Lower lobe of right lung (tissue), 2 donors: ENCODE measurements around the gene OR13C9. TPM values are rescaled to one million over a fixed set of nuclear protein-coding genes. Genes with fewer than 3 reads are reported as not detected.
"Not testable (repeated sequence)": the region's sequence is repeated elsewhere in the genome, so short reads cannot be mapped to it uniquely, and the experiment has no call there.

ENCODE experiments used
- ATAC-seq, 2 donors: fragments of 200-7000 bp; cut with Tn5 transposase; one replicate each; pipeline ENCODE4 v1.9.1; 2020 to 2022; ENCODE audit warnings: mild to moderate bottlenecking in 2 of 2, moderate library complexity in 2 of 2
- DNase-seq: peaks from one replicate; pipeline ENCODE4 v3.0.0-alpha.2; 2020
- H3K27ac ChIP-seq: fragments of 200-600 bp; one replicate; pipeline ENCODE4 v1.8.0; 2022
- H3K27me3 ChIP-seq: fragments of 200-600 bp; one replicate; pipeline ENCODE4 v1.8.0; 2022; ENCODE audit warnings: low read depth
- H3K36me3 ChIP-seq: fragments of 200-600 bp; one replicate; pipeline ENCODE4 v1.8.0; 2022; ENCODE audit warnings: mild to moderate bottlenecking
- H3K4me1 ChIP-seq: fragments of 200-600 bp; one replicate; pipeline ENCODE4 v1.8.0; 2022
- H3K4me3 ChIP-seq: fragments of 200-600 bp; one replicate; pipeline ENCODE4 v1.8.0; 2022; ENCODE audit warnings: mild to moderate bottlenecking
- H3K9me3 ChIP-seq: fragments of 200-600 bp; one replicate; pipeline ENCODE4 v1.8.0; 2022
- intact Hi-C: fragments of 100-400 bp; cut with DNase I; formaldehyde crosslinking; loops from one replicate; pipeline ENCODE4 v1.11.0; 2022
- total RNA-seq: library from RNA; stranded (reverse); fragmentation: NEBNext Ultra II Directional; extraction: Animal tissue kit (Norgen Biotek cat#: 25700); gene quantifications from one replicate; pipeline ENCODE4 v1.2.1, GENCODE V29; 2021
- TF ChIP-seq, protein P1 (sequence below): fragments of 200-600 bp; IDR thresholded peaks from one replicate; pipeline ENCODE4 v1.8.0; 2022; ENCODE audit warnings: antibody characterized with exemption, mild to moderate bottlenecking
- donor health status: DM: no; HTN: yes; CAD: no; lungs with severe emphysema.

The OR13C9 gene
- total RNA-seq, 1 donor from 2014 or later: not detected

DNA sequence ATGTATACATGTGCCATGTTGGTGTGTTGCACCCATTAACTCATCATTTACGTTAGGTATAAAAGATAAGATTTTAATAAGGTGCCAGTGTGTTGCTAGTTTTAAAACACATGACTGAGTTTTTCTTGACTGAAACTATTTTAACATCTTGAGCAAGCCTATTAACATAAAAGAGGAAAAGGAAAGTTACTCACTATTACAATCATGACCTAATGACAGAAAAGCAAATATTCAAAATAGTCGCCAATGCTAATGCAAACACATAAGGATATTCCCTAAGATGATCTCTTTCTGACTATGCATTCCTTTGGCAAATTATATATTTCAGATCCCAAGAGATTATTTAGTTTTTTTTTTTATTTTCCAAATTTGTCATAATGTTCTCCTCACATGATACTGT, 6.8 kb downstream of the OR13C9 start:
- H3K36me3 ChIP-seq: no peaks in the 10 kb centered on the region
- TF ChIP-seq, protein P1, sequence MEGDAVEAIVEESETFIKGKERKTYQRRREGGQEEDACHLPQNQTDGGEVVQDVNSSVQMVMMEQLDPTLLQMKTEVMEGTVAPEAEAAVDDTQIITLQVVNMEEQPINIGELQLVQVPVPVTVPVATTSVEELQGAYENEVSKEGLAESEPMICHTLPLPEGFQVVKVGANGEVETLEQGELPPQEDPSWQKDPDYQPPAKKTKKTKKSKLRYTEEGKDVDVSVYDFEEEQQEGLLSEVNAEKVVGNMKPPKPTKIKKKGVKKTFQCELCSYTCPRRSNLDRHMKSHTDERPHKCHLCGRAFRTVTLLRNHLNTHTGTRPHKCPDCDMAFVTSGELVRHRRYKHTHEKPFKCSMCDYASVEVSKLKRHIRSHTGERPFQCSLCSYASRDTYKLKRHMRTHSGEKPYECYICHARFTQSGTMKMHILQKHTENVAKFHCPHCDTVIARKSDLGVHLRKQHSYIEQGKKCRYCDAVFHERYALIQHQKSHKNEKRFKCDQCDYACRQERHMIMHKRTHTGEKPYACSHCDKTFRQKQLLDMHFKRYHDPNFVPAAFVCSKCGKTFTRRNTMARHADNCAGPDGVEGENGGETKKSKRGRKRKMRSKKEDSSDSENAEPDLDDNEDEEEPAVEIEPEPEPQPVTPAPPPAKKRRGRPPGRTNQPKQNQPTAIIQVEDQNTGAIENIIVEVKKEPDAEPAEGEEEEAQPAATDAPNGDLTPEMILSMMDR: no peak
- no peaks in the 10 kb centered on the region for H3K4me1 ChIP-seq
- H3K4me3 ChIP-seq: no peak overlapping the region
- DNase-seq (no peak), ATAC-seq (no peak)
- H3K27ac ChIP-seq: no peak overlapping the region
- intact Hi-C loops: no loop called here
- peaks cover 5% of the 10 kb centered on the region for H3K9me3 ChIP-seq
- no peaks in the 10 kb centered on the region for H3K27me3 ChIP-seq

DNA sequence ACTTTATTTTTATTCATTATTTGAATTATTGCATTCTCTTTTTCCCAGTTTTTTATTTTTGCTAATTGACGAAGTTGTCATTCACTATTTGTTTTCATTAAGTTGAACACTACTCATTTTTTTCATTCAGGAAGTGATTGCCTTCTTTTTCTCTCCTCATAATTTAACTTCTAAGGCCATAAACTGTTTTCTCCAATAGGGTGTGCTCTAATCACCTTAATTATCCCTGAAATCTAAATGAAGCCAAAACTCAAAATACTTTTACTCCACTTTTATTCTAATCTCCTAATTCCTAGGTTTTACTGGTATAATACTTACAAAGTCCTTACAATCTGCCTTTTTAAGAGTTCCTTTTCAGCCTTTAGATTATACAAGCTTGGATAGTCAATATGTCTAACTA, 9.7 kb downstream of the OR13C9 start:
- Histone ChIP-seq H3K4me1 (no peaks in the 10 kb centered on the region), H3K36me3 (no peaks in the 10 kb centered on the region), H3K9me3 (no peaks in the 10 kb centered on the region), H3K27ac (no peak overlapping the region), H3K4me3 (no peak overlapping the region), H3K27me3 (no peaks in the 10 kb centered on the region)
- ATAC-seq (no peak), DNase-seq (no peak)
- intact Hi-C loops: no loop called here
- TF ChIP-seq, protein P1: no peak

DNA sequence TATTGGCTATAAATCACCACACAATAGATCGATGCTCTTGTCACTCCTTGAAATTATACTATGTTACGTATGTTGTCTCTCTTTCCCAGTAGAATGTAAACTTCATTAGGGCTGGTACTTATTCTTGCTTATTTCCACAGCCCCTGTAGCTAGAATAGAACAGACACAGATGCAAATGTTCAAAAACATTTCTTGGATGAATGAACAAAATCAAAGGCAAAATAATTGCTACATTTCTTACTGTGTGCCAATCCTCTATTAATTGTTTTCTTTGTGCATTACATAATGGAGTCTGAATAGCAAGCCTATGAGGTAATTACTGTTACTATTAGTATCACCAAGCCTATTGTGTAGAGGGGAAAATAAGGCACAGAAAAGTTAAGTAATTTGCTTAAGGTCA, 11.9 kb downstream of the OR13C9 start:
- ATAC-seq (no peak), DNase-seq (no peak)
- no peak overlapping the region for H3K27ac ChIP-seq
- TF ChIP-seq, protein P1: no peak
- intact Hi-C loops: no loop called here
- no peaks in the 10 kb centered on the region for H3K4me1 ChIP-seq
- no peak overlapping the region for H3K4me3 ChIP-seq
- no peaks in the 10 kb centered on the region for H3K9me3 ChIP-seq
- H3K27me3 ChIP-seq: no peaks in the 10 kb centered on the region
- no peaks in the 10 kb centered on the region for H3K36me3 ChIP-seq

DNA sequence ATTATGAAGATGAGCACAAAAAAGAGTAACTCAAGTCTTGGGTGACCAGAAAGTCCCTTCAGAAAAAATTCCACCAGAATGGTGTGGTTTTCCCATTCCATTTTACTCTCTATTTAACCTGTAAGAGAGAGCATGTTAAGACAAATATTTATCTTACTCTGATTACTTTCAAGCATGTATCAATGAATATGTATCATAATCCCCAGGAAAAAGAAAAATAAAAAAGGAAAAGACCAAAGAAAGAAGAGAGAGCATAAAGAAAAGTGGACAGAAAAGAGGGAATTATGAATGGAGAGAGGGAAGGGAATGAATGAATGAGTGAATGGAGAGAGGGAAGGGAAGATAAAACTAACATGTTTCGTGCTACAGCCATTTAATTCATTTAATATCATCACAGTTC, 12.5 kb downstream of the OR13C9 start, which contains the start of gene OR13C2:
Gene OR13C2, minus strand, starts transcription at position 101 of the 400 bp plus-strand sequence. Its CDS starts 0 bp downstream, at position 101.
- H3K4me3 ChIP-seq, H3K27me3 ChIP-seq, H3K27ac ChIP-seq, H3K36me3 ChIP-seq, DNase-seq, H3K9me3 ChIP-seq, ATAC-seq, intact Hi-C loops, H3K4me1 ChIP-seq: not testable (repeated sequence)

DNA sequence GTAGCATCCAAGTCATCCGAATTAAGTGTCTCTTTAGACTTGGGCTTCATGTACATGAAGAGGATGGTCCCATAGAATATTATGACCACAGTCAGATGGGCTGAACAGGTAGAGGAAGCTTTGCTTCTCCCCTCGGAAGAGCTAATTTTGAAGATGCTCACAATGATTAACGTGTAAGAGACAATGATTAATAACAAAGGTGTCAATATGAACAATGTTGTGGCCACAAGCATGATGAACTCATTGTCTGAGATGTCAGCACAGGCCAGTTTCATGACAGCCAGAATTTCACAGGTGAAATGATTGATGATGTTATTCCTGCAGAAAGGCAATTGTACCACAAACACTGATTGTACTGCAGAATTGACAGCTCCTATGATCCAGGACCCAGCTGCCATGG, 13.2 kb downstream of the OR13C9 start:
- intact Hi-C loops: no loop called here
- Histone ChIP-seq H3K27me3 (no peaks in the 10 kb centered on the region), H3K27ac (no peak overlapping the region), H3K36me3 (no peaks in the 10 kb centered on the region), H3K4me1 (no peaks in the 10 kb centered on the region), H3K4me3 (no peak overlapping the region), H3K9me3 (no peaks in the 10 kb centered on the region)
- TF ChIP-seq, protein P1: no peak
- ATAC-seq (no peak), DNase-seq (no peak)

DNA sequence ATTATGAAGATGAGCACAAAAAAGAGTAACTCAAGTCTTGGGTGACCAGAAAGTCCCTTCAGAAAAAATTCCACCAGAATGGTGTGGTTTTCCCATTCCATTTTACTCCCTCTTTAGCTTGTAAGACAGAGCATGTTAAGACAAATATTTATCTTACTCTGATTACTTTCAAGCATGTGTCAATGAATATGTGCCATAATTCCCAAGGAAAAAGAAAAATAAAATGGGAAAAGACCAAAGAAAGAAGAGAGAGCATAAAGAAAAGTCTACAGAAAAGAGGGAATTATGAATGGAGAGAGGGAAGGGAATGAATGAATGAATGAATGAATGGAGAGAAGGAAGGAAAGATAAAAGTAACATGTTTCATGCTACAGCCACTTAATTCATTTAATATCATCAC, 18.7 kb downstream of the OR13C9 start, which contains the start of gene OR13C5:
Gene OR13C5, minus strand, starts transcription at position 101 of the 400 bp plus-strand sequence. Its CDS starts 0 bp downstream, at position 101.
- H3K36me3 ChIP-seq, H3K27me3 ChIP-seq, H3K9me3 ChIP-seq, ATAC-seq, DNase-seq, H3K27ac ChIP-seq, H3K4me3 ChIP-seq, H3K4me1 ChIP-seq, intact Hi-C loops: not testable (repeated sequence)

DNA sequence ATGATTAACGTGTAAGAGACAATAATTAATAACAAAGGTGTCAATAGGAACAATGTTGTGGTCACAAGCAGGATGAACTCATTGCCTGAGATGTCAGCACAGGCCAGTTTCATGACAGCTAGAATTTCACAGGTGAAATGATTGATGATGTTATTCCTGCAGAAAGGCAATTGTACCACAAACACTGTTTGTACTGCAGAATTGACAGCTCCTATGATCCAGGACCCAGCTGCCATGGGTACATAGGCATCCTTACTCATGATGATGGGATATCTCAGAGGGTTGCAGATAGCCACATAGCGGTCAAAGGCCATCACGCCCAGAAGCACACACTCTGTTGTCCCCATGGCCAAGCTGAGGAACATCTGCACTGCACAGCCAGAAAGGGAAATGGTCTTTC, 19.3 kb downstream of the OR13C9 start:
- H3K27ac ChIP-seq, DNase-seq, H3K36me3 ChIP-seq, H3K9me3 ChIP-seq, H3K27me3 ChIP-seq, H3K4me1 ChIP-seq, ATAC-seq, intact Hi-C loops, H3K4me3 ChIP-seq: not testable (repeated sequence)
